Fibroblast of peridontal ligament (primary cell): ENCODE measurements around the gene ORMDL3.

ENCODE experiments used
- DNase-seq: peaks from one replicate; pipeline ENCODE4 v3.0.0-alpha.2; 2010; ENCODE audit errors: extremely low read depth

Gene ORMDL3, protein sequence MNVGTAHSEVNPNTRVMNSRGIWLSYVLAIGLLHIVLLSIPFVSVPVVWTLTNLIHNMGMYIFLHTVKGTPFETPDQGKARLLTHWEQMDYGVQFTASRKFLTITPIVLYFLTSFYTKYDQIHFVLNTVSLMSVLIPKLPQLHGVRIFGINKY

DNA sequence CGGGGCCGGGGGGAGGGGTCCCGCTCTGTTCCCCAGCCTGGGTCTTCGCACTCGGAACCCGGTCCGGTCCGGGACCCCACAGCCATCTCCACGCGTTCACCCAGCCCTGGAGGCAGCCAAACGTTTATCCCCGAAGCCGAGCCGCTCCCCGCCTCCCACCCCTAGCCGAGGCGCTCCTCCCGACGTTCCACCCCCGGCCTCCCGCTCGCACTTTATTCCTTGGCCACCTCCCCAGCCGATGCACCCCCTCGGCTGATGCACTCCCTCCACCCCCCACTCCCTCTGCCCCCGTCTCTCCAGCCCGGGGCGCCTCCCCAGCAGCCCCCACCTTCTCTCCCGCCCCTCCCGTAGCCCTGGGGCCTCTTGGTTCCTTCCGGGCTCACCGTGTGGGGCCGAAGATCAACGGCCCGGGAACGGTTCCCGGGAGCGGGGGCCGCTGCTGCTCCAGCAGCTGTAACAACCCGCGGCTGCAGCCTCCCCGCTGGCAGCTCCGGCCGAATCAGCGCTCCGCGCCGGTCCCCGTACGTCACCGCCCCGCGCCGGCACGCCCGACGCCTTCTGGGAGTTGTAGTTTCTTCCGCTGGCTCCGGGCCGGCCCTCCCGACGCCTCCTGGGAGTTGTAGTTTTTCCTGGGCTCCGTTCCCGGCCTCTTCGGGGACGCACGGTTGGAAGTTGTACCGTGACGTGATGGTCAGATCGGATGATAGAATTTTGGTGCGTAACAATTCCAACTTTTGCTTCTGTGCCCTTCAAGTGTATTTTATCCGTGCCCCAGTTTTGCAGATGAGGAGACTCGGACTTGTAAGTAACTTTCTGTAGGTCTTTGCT, at the start of gene ORMDL3, which contains the start of gene LRRC3C:
Gene ORMDL3 (minus strand): TSS at position 501 of the 828 bp plus-strand sequence. CDS start 3,398 bp downstream, outside the sequence.
Gene LRRC3C (plus strand): TSS at position 632 of the 828 bp plus-strand sequence. CDS start 13,792 bp downstream, outside the sequence.
- DNase-seq, result peak; percentile 93

- DNase-seq, result no peak
Measured at GRCh38 chr17:39975801-39976200, 48.4 kb upstream of the ORMDL3 start.

- DNase-seq, result no peak
Measured at GRCh38 chr17:39974433-39974832, 47.0 kb upstream of the ORMDL3 start.

DNA sequence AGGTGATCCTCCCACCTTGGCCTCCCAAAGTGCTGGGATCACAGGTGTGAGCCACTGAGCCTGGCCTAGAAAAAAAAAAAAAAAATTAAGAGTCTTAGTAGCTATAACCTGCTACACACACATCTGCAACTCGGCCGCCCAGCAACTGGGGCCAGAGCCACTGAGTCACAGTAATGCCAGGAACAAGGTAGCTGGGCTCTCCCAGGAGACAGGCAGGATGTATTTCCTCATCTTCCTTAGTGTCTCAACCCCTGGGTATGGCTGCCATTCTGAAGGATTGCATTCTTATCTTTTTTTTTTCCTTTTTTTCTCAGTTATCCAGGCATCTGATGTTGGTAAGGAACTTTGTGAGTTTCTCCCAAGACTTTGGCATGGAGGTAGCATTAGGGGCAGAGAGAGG, 46.1 kb upstream of the ORMDL3 start:
- no peak for DNase-seq

DNA sequence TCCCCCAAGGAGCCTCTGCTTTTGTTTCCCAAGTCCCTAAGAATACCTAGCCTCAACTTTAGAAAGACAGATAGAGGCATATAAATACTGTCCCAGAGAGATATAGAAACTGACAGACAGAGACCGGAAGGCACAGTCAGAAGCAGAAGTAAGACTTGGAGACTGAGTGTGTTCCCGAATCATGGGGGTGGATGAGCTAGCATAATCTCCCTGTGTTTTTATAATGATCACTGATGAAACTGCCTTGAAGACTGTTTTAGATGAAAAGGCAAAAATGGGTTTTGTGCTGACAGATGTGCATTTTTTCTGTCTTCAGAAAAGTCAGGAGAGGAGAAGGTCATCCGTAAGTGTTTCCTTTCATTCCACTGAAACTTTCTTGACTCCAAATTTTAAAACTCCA, 44.9 kb upstream of the ORMDL3 start:
- peak; percentile 20 for DNase-seq

GRCh38 chr17:39971076-39971603, 43.7 kb upstream of the ORMDL3 start:
- no peak for DNase-seq

GRCh38 chr17:39970157-39970692, 42.8 kb upstream of the ORMDL3 start:
- DNase-seq, result no peak

GRCh38 chr17:39969375-39969774, 42.0 kb upstream of the ORMDL3 start:
- DNase-seq, result no peak

DNA sequence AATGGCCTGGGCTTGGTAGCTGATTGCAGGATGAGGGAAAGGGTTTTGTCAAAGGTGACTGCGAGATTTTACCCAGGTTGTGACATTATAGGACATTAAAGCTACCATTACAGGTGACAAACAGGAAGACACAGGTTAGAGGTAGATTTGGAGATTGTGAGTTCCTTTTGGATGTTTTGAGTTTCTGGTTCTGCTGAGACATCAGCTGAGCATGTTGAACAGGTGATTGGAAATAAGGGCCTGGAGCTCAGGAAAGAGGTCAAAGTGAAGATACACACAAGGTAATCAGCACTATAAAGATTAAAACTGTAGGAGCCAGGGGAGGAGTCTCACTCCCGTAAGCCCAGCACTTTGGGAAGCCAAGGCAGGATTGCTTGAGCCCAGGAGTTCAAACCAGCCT, 41.4 kb upstream of the ORMDL3 start:
- no peak for DNase-seq

DNA sequence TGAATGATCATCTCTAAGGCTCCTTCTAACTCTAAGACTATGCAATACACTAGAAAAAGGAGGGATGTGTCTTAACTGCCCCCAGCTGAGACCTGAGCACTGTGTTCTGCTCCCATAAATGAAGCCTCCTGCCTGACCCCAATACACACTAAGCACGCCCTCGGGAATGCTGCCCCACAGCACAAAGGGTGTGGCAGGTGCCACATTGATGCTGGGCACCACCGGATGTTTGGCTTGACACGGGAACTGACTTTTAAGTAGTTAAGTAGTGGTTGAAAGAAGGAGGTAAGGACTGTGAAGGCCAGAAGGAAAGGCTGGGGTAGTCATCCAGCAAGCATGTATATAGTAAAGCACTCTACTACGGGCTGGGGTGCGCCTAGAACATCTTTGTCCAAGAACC, 39.4 kb upstream of the ORMDL3 start:
- no peak for DNase-seq

- peak; percentile 6 for DNase-seq
Measured at GRCh38 chr17:39965017-39965699, 37.8 kb upstream of the ORMDL3 start.

DNA sequence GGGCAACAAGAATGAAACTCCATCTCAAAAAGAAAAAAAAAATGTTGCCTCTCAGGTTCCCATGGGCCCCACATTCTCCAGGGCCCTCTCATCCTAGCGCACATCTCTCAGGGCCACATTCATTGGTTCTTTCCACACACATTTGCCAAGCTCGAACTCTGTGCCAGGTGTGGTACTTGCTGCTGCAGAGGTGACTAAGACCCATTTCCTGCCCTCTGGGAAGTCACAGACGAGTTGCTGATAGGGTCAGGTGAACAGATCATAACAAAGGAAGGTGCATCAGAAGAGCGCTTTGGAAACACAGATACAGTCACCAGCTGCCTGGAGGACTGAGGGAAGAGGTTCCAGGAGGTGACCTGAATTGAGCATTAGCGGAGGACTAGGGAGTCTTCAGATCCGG, 36.4 kb upstream of the ORMDL3 start:
- DNase-seq, result no peak

GRCh38 chr17:39962642-39963220, 35.3 kb upstream of the ORMDL3 start, which contains the start of gene GSDMA:
Gene GSDMA, plus strand, starts transcription at chr17:39963004. Its CDS starts 2,684 bp downstream, at chr17:39965688.
- DNase-seq, result no peak

- peak; percentile 4 for DNase-seq
Measured at GRCh38 chr17:39960524-39961041, 33.2 kb upstream of the ORMDL3 start.

GRCh38 chr17:39955726-39956225, 28.4 kb upstream of the ORMDL3 start:
- no peak for DNase-seq

- no peak for DNase-seq
Measured at GRCh38 chr17:39954876-39955275, 27.5 kb upstream of the ORMDL3 start.

DNA sequence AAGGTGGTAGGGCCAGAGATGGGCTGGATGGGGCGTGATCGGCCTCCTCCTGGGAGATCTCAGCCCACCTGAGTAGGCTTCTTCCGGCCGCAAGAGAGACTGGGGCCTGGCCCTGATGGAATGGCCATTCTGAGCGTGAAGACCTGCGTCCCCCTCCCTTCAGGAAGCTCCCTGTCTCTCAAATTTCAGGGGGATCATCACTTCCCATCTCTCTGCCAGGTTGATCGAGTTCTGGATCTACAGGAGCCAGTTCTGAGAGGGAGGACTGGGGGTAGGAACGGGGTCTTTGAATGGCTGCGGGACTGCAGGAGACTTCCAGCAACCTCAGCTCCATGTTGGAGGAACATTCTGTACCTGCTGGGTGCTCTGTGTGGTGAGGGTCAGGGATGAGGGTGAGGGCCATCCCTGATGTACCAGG, 26.1 kb upstream of the ORMDL3 start:
- no peak for DNase-seq

DNA sequence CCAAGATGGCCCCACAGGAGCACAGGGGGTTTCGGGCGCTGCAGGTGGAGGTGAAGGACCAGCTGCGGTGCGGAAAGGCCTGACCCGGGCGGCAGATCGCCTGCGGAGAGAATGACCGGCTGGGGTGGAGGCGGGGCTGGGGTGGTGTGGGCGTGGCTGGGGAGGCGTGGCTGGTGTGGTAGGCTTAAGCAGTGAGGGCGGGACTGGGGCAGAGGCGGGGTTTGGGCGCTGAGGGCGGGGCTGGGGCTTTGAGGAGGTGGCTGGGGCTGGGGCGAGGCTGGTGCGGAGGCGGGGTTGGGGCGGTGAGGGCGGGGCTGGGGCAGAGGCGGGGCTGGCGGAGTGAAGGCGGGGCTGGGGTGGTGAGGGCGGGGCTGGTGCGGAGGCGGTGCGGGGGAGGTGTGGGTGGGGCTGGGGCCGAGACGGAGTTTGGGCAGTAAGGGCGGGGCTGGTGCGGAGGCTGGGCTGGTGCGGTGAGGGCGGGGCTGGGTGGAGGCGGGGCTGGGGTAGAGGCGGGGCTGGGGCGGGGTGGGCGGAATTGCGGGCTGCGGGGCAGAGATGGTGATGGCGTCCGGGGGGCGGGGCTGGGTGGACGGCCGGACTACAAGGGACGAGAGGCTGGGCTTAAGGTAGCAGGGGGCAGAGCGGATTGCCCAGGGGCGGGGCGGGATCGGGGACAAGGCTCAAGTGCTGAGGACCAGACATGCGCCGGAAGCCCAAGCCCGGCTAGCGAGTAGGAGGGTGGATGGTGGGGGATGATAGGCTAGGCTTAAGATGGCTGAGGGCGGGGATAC, 25.5 kb upstream of the ORMDL3 start:
- DNase-seq, result peak; percentile 91

DNA sequence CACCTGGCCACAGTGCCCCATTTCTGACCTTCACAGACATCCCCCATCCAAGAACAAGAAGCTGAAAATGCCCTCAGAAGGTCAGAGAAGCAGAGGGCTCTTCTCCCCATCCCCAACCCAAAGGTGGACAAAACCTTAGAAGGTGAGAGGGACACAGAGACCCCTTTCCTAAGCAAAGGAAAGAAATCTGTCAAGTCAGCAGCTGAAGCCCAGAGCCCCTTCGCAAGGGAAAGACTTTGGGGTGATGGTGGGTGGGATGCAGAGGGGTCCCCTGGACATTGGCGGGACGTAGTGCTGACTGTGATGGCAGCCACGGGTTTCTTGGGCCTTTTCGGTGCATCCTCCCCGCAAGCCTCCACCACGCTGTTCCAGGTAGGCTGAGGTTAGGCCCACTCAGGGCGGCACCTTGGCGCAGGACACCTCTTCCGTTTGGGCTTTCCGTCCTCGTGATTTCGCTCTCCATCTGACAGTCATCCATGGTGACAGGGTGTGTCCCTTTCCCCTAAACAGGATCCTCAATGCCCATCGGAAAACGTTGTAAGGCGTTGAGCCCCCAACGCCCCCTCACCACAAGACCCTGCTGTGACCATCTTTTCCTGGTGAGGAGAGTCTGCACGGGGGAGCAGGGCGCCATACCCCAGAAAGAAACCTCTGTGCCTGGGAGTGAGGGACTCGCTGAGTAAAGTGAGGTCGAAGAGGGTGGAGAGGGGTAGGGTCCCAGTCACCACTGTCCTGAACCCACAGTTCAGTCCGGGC, 24.7 kb upstream of the ORMDL3 start:
- DNase-seq, result no peak
